HCT116 (cell line): ENCODE data around the gene ATF5.

Experiments used
- CBX3 ChIP-seq: IDR thresholded peaks from 2 replicates; pipeline ENCODE4 v1.6.1; 2012; ENCODE audit warnings: low read depth
- CEBPB ChIP-seq: IDR thresholded peaks from 2 replicates; pipeline ENCODE4 v1.6.1; 2012; ENCODE audit warnings: low read depth
- CTCF ChIP-seq, 3 experiments: fragments of 200-600 bp in 1 of 3; sonication (generic) in 1 of 3; IDR thresholded peaks in 2 of 3; conservative IDR thresholded peaks in 1 of 3; 2 replicates each; pipeline ENCODE4 v1.5.1; 2012 to 2017; ENCODE audit warnings: low read depth in 2 of 3, low read length in 2 of 3, antibody characterized with exemption in 1 of 3, borderline replicate concordance in 1 of 3, control low read depth in 1 of 3, mild to moderate bottlenecking in 1 of 3, mixed read lengths in 1 of 3, mixed run types in 1 of 3, moderate library complexity in 1 of 3; ENCODE audit not compliant: insufficient read depth in 1 of 3
- EZH2 ChIP-seq: fragments of 200-600 bp; sonication (generic); IDR thresholded peaks from 2 replicates; pipeline ENCODE4 v1.6.1; 2017; ENCODE audit warnings: antibody characterized with exemption, mixed run types
- JUND ChIP-seq: IDR thresholded peaks from 2 replicates; pipeline ENCODE4 v1.6.1; 2012
- MAX ChIP-seq: IDR thresholded peaks from 2 replicates; pipeline ENCODE4 v1.6.1; 2012
- POLR2A ChIP-seq: IDR thresholded peaks from 2 replicates; pipeline ENCODE4 v1.7.0; 2011; ENCODE audit warnings: borderline replicate concordance; ENCODE audit not compliant: insufficient read depth, insufficient read length; ENCODE audit errors: extremely low read depth
- POLR2AphosphoS5 ChIP-seq: IDR thresholded peaks from 2 replicates; pipeline ENCODE4 v1.6.1; 2011; ENCODE audit warnings: mild to moderate bottlenecking, low read depth, low read length, moderate library complexity
- REST ChIP-seq: IDR thresholded peaks from 2 replicates; pipeline ENCODE4 v1.6.1; 2012; ENCODE audit warnings: low read depth
- SP1 ChIP-seq: IDR thresholded peaks from 2 replicates; pipeline ENCODE4 v1.6.1; 2012; ENCODE audit warnings: low read depth
- YY1 ChIP-seq: IDR thresholded peaks from 2 replicates; pipeline ENCODE4 v1.6.1; 2011; ENCODE audit warnings: low read length, low read depth, moderate library complexity, mild to moderate bottlenecking; ENCODE audit not compliant: insufficient replicate concordance; ENCODE audit errors: extremely low read depth
- ZBTB33 ChIP-seq: IDR thresholded peaks from 2 replicates; pipeline ENCODE4 v1.6.1; 2011; ENCODE audit warnings: mild to moderate bottlenecking, low read length, moderate library complexity; ENCODE audit not compliant: insufficient replicate concordance; ENCODE audit errors: extremely low read depth
- ZFX ChIP-seq: fragments of 450-650 bp; IDR thresholded peaks from 2 replicates; pipeline ENCODE4 v1.6.1; 2017

GRCh38 chr19:49921871-49922795 is 6.9 kb upstream of the ATF5 start:
- TF ChIP-seq CEBPB: no peak
- TF ChIP-seq MAX: no peak
- TF ChIP-seq CTCF (IDR thresholded peaks at IDR 0.05 in 2 of 3, conservative IDR thresholded peaks at IDR 0.05 in 1 of 3; ENCODE audit: borderline replicate concordance in 1 of 3, insufficient read depth in 1 of 3, low read depth in 2 of 3, low read length in 2 of 3): no peak
- TF ChIP-seq POLR2A: no peak
- TF ChIP-seq ZFX: no peak
- TF ChIP-seq REST: no peak
- no peak for TF ChIP-seq POLR2AphosphoS5
- TF ChIP-seq JUND: no peak
- no peak for TF ChIP-seq CBX3
- TF ChIP-seq YY1: no peak
- no peak for TF ChIP-seq SP1
- no peak for TF ChIP-seq ZBTB33
- no peak for TF ChIP-seq EZH2
